ENCODE measurements around the gene PHF19.

The PHF19 gene

DNA sequence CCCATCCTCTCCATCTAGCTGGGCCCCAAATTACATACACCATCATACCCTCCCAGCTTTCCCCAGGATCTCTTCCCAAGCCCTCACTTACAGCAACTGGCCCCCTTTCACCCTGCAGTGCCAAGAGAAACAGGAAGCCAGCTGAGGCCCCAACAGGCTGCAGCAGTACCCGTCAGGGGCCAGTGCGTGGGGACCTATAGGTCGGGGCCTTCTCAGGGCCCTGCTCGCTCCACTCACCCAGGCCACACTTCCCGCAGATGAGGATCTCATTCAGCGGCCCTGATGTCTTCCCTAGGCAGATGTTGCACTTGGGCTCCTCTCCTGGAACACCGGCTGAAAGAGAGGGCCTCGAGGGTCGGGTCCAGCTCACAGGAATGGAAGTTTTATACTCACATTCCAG, 6.8 kb downstream of the PHF19 start:
- no peak for DNase-seq

DNA sequence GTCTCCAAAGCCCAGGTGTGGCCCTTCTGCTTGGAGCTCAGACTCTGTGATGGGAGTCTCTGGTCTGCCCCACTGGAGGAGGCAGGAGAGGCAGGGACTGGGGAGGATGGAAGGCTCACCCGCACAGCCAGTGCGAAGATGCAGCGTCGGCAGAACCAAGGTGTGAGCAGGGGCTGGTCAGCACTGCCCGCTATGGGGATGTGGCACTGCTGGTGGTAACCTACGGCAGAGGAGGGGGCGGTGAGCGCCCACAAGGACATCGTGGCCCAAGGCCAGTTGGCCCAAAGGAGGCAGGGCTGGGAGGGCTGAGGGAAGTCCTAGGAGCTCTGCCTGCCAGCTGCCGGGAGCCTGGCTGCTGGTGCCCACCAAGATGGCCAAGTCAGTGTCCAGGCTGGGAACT, 7.3 kb downstream of the PHF19 start:
- no peak for DNase-seq

DNA sequence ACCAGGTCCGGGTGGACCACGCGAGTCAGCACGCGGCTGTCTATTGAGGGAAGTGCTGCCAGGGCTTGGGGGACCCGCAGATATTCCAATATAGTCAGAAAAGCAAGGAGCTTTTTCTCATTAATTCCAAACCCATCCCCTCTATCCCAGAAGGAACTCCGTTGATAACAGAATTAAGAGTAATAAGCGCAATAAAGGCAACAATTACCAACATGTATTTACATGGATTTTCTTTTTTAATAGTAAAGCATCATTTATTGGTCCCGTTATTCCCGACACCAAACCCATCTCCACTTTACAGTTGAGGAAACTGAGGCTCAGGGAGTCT, 7.7 kb downstream of the PHF19 start:
- DNase-seq = no peak

GRCh38 chr9:120868676-120869359, 8.2 kb downstream of the PHF19 start:
- DNase-seq = no peak

DNA sequence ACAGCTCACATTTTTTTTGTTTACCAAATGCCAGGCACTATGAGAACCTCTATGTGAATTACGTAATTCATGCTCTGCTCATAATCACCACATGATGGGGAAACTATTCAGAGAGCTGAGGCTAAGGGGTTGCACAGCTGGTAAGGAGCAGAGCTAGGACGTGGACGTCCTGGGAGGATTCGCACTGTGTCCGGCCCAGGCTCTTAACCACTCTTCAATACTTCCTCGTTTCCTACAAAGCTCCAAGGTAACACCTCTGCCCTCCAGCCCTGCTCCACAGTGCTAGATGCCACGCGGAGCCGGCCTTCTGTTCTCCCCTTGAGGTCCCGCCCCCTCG, 8.7 kb downstream of the PHF19 start:
- no peak for DNase-seq

DNA sequence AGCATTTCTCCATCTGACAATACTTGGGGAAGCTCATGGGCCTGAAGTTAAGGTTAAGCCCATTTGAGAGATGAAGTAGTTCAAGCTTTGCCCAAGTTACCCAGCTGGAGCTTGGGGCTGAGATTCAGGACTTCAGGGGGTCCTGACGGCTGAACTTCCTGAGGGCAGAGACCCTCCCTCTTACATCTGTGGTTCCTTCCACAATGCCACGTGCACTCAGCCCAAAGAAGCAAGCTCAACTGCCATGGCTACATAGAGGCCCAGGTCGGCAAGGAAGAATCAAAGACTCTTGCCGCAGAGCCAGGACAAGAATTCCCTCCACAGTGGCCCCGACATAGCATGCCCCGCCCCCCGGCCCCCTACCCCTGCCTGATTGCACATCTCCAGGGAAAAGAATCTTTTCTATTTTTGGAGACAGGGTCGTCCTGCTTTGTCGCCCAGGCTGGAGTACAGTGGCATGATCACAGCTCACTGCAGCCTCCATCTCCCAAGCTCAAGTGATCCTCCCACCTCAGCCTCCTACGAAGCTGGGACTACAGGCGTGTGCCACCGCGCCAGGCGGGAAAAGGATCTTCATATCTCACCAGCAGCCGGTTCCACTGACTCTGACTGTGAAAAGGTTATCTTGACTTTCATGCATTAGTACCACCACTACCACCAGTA, 9.2 kb downstream of the PHF19 start:
- no peak for DNase-seq

- DNase-seq = no peak
Measured at GRCh38 chr9:120866651-120867050, 10.3 kb downstream of the PHF19 start.

DNA sequence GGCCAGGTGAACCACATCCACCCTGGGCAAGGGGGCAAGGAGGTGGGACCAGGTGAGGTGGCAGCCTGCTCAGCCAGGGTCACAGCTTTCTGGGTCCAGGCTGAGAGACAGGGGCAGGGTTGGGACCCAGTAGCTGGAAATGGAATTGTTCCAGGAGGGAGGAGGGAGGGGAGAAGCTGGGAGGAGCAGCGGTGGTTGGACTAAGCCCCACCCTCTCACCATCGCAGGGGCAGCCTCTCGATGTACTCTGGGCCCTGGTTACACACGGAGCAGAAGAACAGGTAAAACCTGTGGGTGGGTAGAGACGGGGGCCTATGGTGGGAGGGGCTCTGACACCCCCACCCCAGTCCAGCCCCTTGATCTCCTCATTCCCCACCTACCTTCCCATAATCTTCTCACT, 11.2 kb downstream of the PHF19 start:
- no peak for DNase-seq

- no peak for DNase-seq
Measured at GRCh38 chr9:120865176-120865575, 11.8 kb downstream of the PHF19 start.

DNA sequence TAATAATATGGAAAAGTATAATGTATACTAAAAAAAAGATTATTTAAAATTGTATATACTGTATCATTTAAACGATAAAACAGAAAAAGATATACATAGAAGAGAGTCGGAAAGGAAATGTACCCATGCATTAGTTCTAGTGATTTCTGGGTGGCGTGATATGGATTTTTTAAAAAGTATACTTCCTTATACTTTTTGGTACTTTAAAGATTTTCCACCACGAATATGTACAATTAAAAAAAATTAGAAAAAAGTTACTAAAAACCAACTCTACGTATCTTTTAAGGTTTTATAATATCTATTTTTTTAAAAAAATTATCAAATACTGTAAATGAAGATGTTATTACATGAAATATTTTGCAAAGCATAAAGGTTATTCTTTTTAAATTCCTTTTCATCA, 12.3 kb downstream of the PHF19 start:
- no peak for DNase-seq

GRCh38 chr9:120863833-120864232, 13.2 kb downstream of the PHF19 start:
- no peak for DNase-seq

DNA sequence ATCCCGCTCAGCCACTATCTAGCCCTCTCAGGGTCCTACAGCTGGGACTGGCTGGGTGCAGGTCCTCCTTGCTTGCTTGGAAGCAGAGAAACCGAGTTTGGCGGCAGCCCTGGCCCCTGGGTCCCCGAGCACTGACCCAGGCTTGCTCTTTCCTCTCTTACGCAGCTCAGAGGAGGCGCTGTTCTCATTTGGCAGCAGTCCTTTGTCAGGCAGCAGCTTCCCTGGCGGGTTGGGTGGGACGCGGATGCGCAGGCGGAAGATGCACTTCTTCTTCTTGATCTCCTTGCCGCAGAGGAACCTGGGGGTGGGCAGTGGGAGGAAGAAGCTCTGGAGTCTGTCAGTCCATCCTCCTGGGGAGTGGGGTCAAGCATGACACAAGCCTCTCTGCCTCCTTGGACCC, 14.5 kb downstream of the PHF19 start:
- no peak for DNase-seq

- no peak for DNase-seq
Measured at GRCh38 chr9:120861935-120862334, 15.1 kb downstream of the PHF19 start.

- no peak for DNase-seq
Measured at GRCh38 chr9:120860083-120860482, 16.9 kb downstream of the PHF19 start.

DNA sequence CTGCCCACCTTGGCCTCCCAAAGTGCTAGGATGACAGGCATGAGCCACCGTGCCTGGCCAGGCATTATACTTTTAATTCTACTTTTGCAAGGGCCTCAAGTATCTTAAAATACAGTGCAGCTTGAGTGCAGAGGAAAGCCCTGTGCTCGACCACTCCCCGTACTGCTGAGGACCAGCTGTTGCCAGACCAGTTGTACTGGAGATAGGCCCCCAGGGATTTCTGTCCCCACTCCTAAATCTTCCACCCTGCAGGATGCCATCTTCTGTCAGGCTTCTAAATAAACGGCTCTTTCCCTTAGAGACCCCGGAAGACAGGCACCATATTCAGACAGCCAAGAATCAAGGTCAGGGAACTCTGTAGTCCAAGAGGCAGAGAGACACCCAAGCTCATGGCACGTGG, 17.6 kb downstream of the PHF19 start:
- no peak for DNase-seq

GRCh38 chr9:120857902-120858301, 19.1 kb downstream of the PHF19 start:
- no peak for DNase-seq

DNA sequence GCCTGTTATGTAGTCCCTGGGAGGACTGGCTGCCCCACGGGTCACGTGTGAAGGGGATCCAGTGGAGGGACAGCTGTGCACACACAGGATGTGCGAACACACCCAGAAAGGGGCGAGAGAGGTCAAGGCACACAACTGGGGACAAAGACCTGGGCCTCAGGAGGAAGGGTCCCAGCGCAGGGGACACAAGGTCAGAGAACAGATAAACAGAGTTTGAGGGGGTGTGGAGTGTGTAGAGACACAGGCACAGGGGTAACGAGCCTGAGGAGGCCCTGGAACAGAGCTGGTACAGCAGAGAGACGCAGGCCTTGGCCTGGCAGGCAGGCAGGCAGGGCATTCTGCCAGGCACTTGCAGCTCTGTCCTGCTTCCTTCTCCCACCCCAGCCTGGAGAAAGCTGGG, 19.5 kb downstream of the PHF19 start:
- peak; percentile 53 for DNase-seq

GRCh38 chr9:120856700-120857099, 20.3 kb downstream of the PHF19 start:
- peak; percentile 52 for DNase-seq

GRCh38 chr9:120855827-120856670, 20.9 kb downstream of the PHF19 start:
- DNase-seq = no peak

- no peak for DNase-seq
Measured at GRCh38 chr9:120854596-120855327, 22.2 kb downstream of the PHF19 start.

DNA sequence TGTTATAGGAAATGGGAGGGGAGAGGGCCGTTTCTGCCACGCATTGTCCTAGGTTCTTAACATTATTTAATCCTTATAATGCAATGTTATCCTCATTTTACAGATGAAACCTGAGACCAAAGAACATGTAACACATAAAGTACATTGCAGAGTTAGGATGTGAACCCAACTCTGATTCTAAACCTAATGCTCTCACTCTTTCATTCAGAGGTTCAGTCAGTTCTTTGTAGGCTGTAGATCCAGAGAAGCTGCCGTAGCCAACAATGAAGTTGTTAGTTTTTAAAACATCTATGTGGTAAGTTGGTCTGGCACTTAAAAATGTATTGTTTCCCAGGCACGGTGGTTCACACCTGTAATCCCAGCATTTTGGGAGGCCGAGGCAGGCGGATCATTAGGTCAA, 23.8 kb downstream of the PHF19 start:
- DNase-seq = no peak

GRCh38 chr9:120852240-120853010, 24.6 kb downstream of the PHF19 start:
- no peak for DNase-seq

DNA sequence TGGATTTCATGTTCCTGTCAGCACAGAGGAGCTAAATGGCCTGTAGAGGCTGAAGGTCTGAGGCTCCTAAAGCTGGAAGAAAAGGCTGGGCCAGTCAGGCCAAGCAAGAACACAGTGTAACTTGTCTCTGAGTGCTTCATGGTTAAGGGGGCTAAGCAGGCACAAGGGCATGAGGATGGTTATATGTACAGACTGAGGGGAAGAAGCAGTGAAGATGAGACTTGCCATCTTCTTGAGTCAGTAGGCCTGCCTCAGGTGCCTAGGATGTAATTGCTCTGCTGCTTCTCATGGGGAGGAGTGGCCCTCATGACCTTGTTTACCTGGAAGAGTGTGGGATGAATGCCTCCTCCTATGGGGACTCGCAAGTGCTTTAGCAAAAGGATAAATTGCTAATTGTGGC, 25.5 kb downstream of the PHF19 start:
- DNase-seq = no peak
